H1 (cell line): ENCODE measurements around the gene LDHAL6A. TPM values are rescaled to one million over a fixed set of nuclear protein-coding genes. Genes with fewer than 3 reads are reported as not detected.

ENCODE experiments used
- CTCF ChIA-PET: fragments of 300-600 bp; sonication (Branson Sonifier 250); formaldehyde crosslinking; loops from one replicate; lab custom pipeline; 2021; ENCODE audit not compliant: partially characterized antibody; lab: Charles Lee
- POLR2A ChIA-PET: fragments of 300-600 bp; sonication (Branson Sonifier 250); formaldehyde crosslinking; loops from one replicate; lab custom pipeline; 2021; ENCODE audit warnings: inconsistent platforms; ENCODE audit not compliant: partially characterized antibody; lab: Charles Lee
- DNase-seq, 2 experiments: peaks; one replicate each; pipeline versions ENCODE4 v3.0.0 to v3.0.0-alpha.2; 2010 to 2022; ENCODE audit warnings: low spot score in 2 of 2, low read depth in 1 of 2, mixed read lengths in 1 of 2
- FAIRE-seq: peaks from 2 replicates; lab custom pipeline; 2011; peaks lifted over from hg19 to GRCh38; lab: Jason Lieb, UNC
- H2AFZ ChIP-seq: 2 replicates; pipeline ENCODE4 v1.8.1; 2012; ENCODE audit warnings: low read length, inconsistent platforms
- H2AK5ac ChIP-seq: 2 replicates; pipeline ENCODE4 v1.6.1; 2013; ENCODE audit warnings: low read depth, low read length
- H2BK120ac ChIP-seq: replicated peaks from 2 replicates; pipeline ENCODE3; 2013; ENCODE audit warnings: low read depth, low read length, inconsistent platforms
- H2BK12ac ChIP-seq: 2 replicates; pipeline ENCODE4 v1.6.1; 2013; ENCODE audit warnings: low read depth, low read length
- H2BK15ac ChIP-seq: 2 replicates; pipeline ENCODE4 v1.6.1; 2013; ENCODE audit warnings: low read length
- H2BK20ac ChIP-seq: 2 replicates; pipeline ENCODE4 v1.6.1; 2013; ENCODE audit warnings: low read length
- H2BK5ac ChIP-seq: 2 replicates; pipeline ENCODE4 v1.6.1; 2013; ENCODE audit warnings: low read depth, low read length
- H3K14ac ChIP-seq: 2 replicates; pipeline ENCODE4 v1.6.1; 2013; ENCODE audit warnings: inconsistent platforms; ENCODE audit not compliant: insufficient read length
- H3K18ac ChIP-seq: 2 replicates; pipeline ENCODE4 v1.6.1; 2013; ENCODE audit warnings: low read length; ENCODE audit errors: extremely low read depth
- H3K23ac ChIP-seq: 2 replicates; pipeline ENCODE4 v1.6.1; 2013; ENCODE audit warnings: inconsistent platforms; ENCODE audit not compliant: insufficient read length
- H3K23me2 ChIP-seq: 2 replicates; pipeline ENCODE4 v1.6.1; 2013; ENCODE audit warnings: low read depth, low read length
- H3K27ac ChIP-seq: 2 replicates; pipeline ENCODE4 v1.6.1; 2011; ENCODE audit warnings: low read depth, low read length, inconsistent platforms
- H3K27me3 ChIP-seq, 4 experiments: replicated peaks in 1 of 4; 1 replicate in 1 of 4; 2 replicates in 3 of 4; pipeline versions ENCODE4 v1.6.1 to v1.8.1; 2011 to 2013; ENCODE audit warnings: low read length in 3 of 4, mild to moderate bottlenecking in 3 of 4, inconsistent platforms in 2 of 4, mixed read lengths in 2 of 4, moderate library complexity in 1 of 4; ENCODE audit not compliant: control insufficient read depth in 3 of 4, insufficient read depth in 3 of 4; ENCODE audit errors: extremely low read depth in 1 of 4
- H3K36me3 ChIP-seq, 4 experiments: 2 replicates each; pipeline versions ENCODE4 v1.6.1 to v1.8.1; 2011 to 2013; ENCODE audit warnings: mild to moderate bottlenecking in 4 of 4, low read length in 3 of 4, moderate library complexity in 2 of 4, control low read depth in 1 of 4, inconsistent platforms in 1 of 4; ENCODE audit not compliant: insufficient read depth in 4 of 4, control insufficient read depth in 2 of 4
- H3K4ac ChIP-seq: replicated peaks from 2 replicates; pipeline ENCODE3; 2013; ENCODE audit warnings: low read length, low read depth, mixed read lengths, inconsistent platforms; ENCODE audit not compliant: insufficient read length
- H3K4me1 ChIP-seq, 4 experiments: replicated peaks in 1 of 4; 1 replicate in 1 of 4; 2 replicates in 3 of 4; pipeline versions ENCODE4 v1.6.1 to v1.8.1; 2011 to 2013; ENCODE audit warnings: low read length in 3 of 4, inconsistent platforms in 2 of 4, mixed read lengths in 1 of 4; ENCODE audit not compliant: insufficient read depth in 4 of 4, control insufficient read depth in 3 of 4
- H3K4me2 ChIP-seq, 2 experiments: 2 replicates each; pipeline versions ENCODE4 v1.6.1 to v1.8.1; 2011 to 2013; ENCODE audit warnings: low read depth in 2 of 2, low read length in 2 of 2, control low read depth in 1 of 2, inconsistent platforms in 1 of 2, mild to moderate bottlenecking in 1 of 2; ENCODE audit not compliant: insufficient read depth in 1 of 2
- H3K4me3 ChIP-seq, 4 experiments: fragments of 200-600, 300-600 bp in 1 of 4; sonication (generic), shearing (Covaris generic), sonication (Bioruptor Twin) in 1 of 4; 2 replicates each; pipeline versions ENCODE4 v1.5.1 to v1.8.1; 2011 to 2016; ENCODE audit warnings: low read length in 4 of 4, low read depth in 3 of 4, control low read depth in 2 of 4, inconsistent platforms in 2 of 4, mild to moderate bottlenecking in 2 of 4, mixed read lengths in 1 of 4, moderate library complexity in 1 of 4; ENCODE audit not compliant: insufficient read depth in 2 of 4; ENCODE audit errors: extremely low read depth in 1 of 4
- H3K56ac ChIP-seq: replicated peaks from 2 replicates; pipeline ENCODE3; 2013; ENCODE audit warnings: low read depth, mild to moderate bottlenecking, mixed read lengths, low read length, inconsistent platforms; ENCODE audit not compliant: insufficient read length
- H3K79me1 ChIP-seq: 2 replicates; pipeline ENCODE4 v1.6.1; 2013; ENCODE audit warnings: low read depth, low read length, control low read depth
- H3K79me2 ChIP-seq, 2 experiments: 2 replicates each; pipeline versions ENCODE4 v1.6.1 to v1.8.1; 2012 to 2013; ENCODE audit warnings: low read length in 2 of 2, mild to moderate bottlenecking in 2 of 2, inconsistent platforms in 1 of 2; ENCODE audit not compliant: insufficient read depth in 2 of 2, control insufficient read depth in 1 of 2
- H3K9ac ChIP-seq, 4 experiments: replicated peaks in 1 of 4; 1 replicate in 1 of 4; 2 replicates in 3 of 4; pipeline versions ENCODE4 v1.6.1 to v1.8.1; 2011 to 2013; ENCODE audit warnings: low read depth in 3 of 4, low read length in 3 of 4, control low read depth in 2 of 4, mild to moderate bottlenecking in 2 of 4, moderate library complexity in 2 of 4, inconsistent platforms in 1 of 4; ENCODE audit errors: extremely low read depth in 1 of 4
- H3K9me3 ChIP-seq, 2 experiments: 2 replicates each; pipeline versions ENCODE4 v1.6.1 to v1.8.1; 2012 to 2013; ENCODE audit warnings: mild to moderate bottlenecking in 2 of 2, moderate library complexity in 2 of 2, control low read depth in 1 of 2, inconsistent platforms in 1 of 2, low read depth in 1 of 2, low read length in 1 of 2, mixed read lengths in 1 of 2; ENCODE audit not compliant: insufficient read depth in 2 of 2
- H4K20me1 ChIP-seq, 2 experiments: replicated peaks in 1 of 2; 2 replicates each; pipeline versions ENCODE3 to v1.8.1; 2011 to 2013; ENCODE audit warnings: inconsistent platforms in 2 of 2, low read length in 2 of 2, mild to moderate bottlenecking in 1 of 2; ENCODE audit not compliant: insufficient read depth in 2 of 2, control insufficient read depth in 1 of 2
- H4K5ac ChIP-seq: 2 replicates; pipeline ENCODE4 v1.6.1; 2013; ENCODE audit warnings: low read length, low read depth, mixed read lengths, inconsistent platforms; ENCODE audit not compliant: insufficient read length
- H4K8ac ChIP-seq: 2 replicates; pipeline ENCODE4 v1.8.0; 2013; ENCODE audit warnings: mild to moderate bottlenecking, moderate library complexity, low read length, inconsistent platforms; ENCODE audit not compliant: insufficient read depth; ENCODE audit errors: extremely low read depth
- H4K91ac ChIP-seq: replicated peaks from 2 replicates; pipeline ENCODE3; 2013; ENCODE audit warnings: low read length, mixed read lengths, inconsistent platforms; ENCODE audit not compliant: insufficient read length
- BCL11A ChIP-seq, 2 experiments: IDR thresholded peaks; one replicate each; pipeline ENCODE4 v1.6.1; 2011; ENCODE audit warnings: low read depth in 2 of 2, low read length in 2 of 2, mild to moderate bottlenecking in 2 of 2
- CEBPB ChIP-seq: IDR thresholded peaks from 2 replicates; pipeline ENCODE4 v1.6.1; 2012; ENCODE audit warnings: low read depth, low read length
- CREB1 ChIP-seq: IDR thresholded peaks from 2 replicates; pipeline ENCODE4 v1.6.1; 2012; ENCODE audit warnings: inconsistent platforms
- FOSL1 ChIP-seq: IDR thresholded peaks from 2 replicates; pipeline ENCODE4 v1.6.1; 2011; ENCODE audit warnings: mild to moderate bottlenecking, low read depth, low read length, moderate library complexity; ENCODE audit not compliant: insufficient read depth
- JUN ChIP-seq: IDR thresholded peaks from 2 replicates; pipeline ENCODE4 v1.6.1; 2011; ENCODE audit warnings: low read depth, mild to moderate bottlenecking, improper control_type of control experiment, low read length
- POU5F1 ChIP-seq: IDR thresholded peaks from 2 replicates; pipeline ENCODE4 v1.6.1; 2011; ENCODE audit warnings: low read depth, mild to moderate bottlenecking, low read length, moderate library complexity
- SAP30 ChIP-seq: fragments of 300-600 bp; sonication (generic); IDR thresholded peaks from 2 replicates; pipeline ENCODE4 v1.7.1; 2012; ENCODE audit warnings: low read length, moderate library complexity, mild to moderate bottlenecking, inconsistent platforms; ENCODE audit not compliant: insufficient read depth, insufficient replicate concordance
- SIN3A ChIP-seq, 2 experiments: IDR thresholded peaks in 1 of 2; conservative IDR thresholded peaks in 1 of 2; 2 replicates each; pipeline ENCODE4 v1.6.1; 2011 to 2012; ENCODE audit warnings: low read length in 2 of 2, improper control_type of control experiment in 1 of 2, low read depth in 1 of 2, mild to moderate bottlenecking in 1 of 2
- SIX5 ChIP-seq: IDR thresholded peaks from 2 replicates; pipeline ENCODE4 v1.6.1; 2011; ENCODE audit warnings: mild to moderate bottlenecking, low read depth, low read length
- TAF1 ChIP-seq: IDR thresholded peaks from 2 replicates; pipeline ENCODE4 v1.6.1; 2011; ENCODE audit warnings: mild to moderate bottlenecking, low read depth, low read length
- USF2 ChIP-seq: IDR thresholded peaks from 2 replicates; pipeline ENCODE4 v1.6.1; 2011; ENCODE audit warnings: low read length, improper control_type of control experiment
- WGBS, 2 experiments: shearing (Covaris generic) in 1 of 2; methylation state at CpG; one replicate each; pipeline versions ENCODE4 v1.1.6 to v1.1.7; 2013 to 2015; ENCODE audit warnings: low lambda C conversion rate in 2 of 2, mixed read lengths in 2 of 2, inconsistent platforms in 1 of 2, low coverage in 1 of 2, missing lambda C conversion rate in 1 of 2; ENCODE audit not compliant: insufficient replicate concordance in 2 of 2, insufficient coverage in 1 of 2, insufficient read length in 1 of 2; ENCODE audit errors: extremely low coverage in 1 of 2, missing lambda C conversion rate in 1 of 2; 5-methylcytosine and 5-hydroxymethylcytosine counted together
- polyA plus RNA-seq, 7 experiments: library from polyadenylated mRNA; depleted of rRNA in 3 of 7; stranded (reverse) in 5 of 7; unstranded in 2 of 7; fragments of >200 nt in 5 of 7; fragments of 200-250 nt in 2 of 7; gene quantifications; 1 replicate in 5 of 7; 2 replicates in 1 of 7; 4 replicates in 1 of 7; pipeline versions ENCODE4 v1.2.1 to v1.2.3, GENCODE V29; 2011 to 2013; ENCODE audit warnings: missing spikeins in 2 of 7, mixed read lengths in 2 of 7
- total RNA-seq: library from RNA; stranded (reverse); fragmentation: NEBNext Ultra II Directional; extraction: Animal tissue kit (Norgen Biotek cat#: 25700); gene quantifications from 2 replicates; pipeline ENCODE4 v1.2.1, GENCODE V29; 2021

The LDHAL6A gene
- total and polyA plus RNA-seq, 2 of the 8 experiments (the other 6 are each of a cell fraction or from before 2014, with no cell fraction given): not detected

- no peak for FAIRE-seq
These were observed 42.4 kb downstream of the LDHAL6A start for GRCh38 chr11:18498039-18498438.

More at GRCh38 chr11:18498039-18498438, 42.4 kb downstream of the LDHAL6A start:
- H2BK15ac ChIP-seq: no peak overlapping the region
- TF ChIP-seq TAF1: no peak
- TF ChIP-seq CEBPB: no peak
- TF ChIP-seq SIN3A (conservative IDR thresholded peaks at IDR 0.05 in 1 of 2, IDR thresholded peaks at IDR 0.05 in 1 of 2; ENCODE audit: low read depth in 1 of 2, low read length in 2 of 2): no peak
- no peak for TF ChIP-seq USF2
- TF ChIP-seq POU5F1: no peak
- no peak for TF ChIP-seq JUN
- TF ChIP-seq BCL11A (IDR thresholded peaks at IDR 0.05; ENCODE audit: low read depth in 2 of 2, low read length in 2 of 2): no peak
- no peak for TF ChIP-seq SAP30
- TF ChIP-seq SIX5: no peak
- no peak for TF ChIP-seq FOSL1
- TF ChIP-seq CREB1: no peak
- H3K27ac ChIP-seq: no peak overlapping the region
- no peak overlapping the region for H3K9ac ChIP-seq
- H2AFZ ChIP-seq: no peak overlapping the region
- H3K79me2 ChIP-seq: no peaks in the 10 kb centered on the region
- no peak overlapping the region for H3K56ac ChIP-seq
- H4K20me1 ChIP-seq: peaks cover 0 to 1% of the 10 kb centered on the region in 2 experiments
- DNase-seq: no peak
- H4K91ac ChIP-seq: no peak overlapping the region
- no peak overlapping the region for H3K4me3 ChIP-seq
- no peak overlapping the region for H4K8ac ChIP-seq
- no peak overlapping the region for H2BK20ac ChIP-seq
- no peak overlapping the region for H3K18ac ChIP-seq
- H3K14ac ChIP-seq: no peak overlapping the region
- 92% methylated on average over 1 of the region's 1 CpG; no CpG with 5 or more reads in 1 of the 2 experiments for WGBS, 2 experiments
- H3K4ac ChIP-seq: no peak overlapping the region
- H2BK120ac ChIP-seq: no peak overlapping the region
- no peak overlapping the region for H2BK5ac ChIP-seq
- no peak overlapping the region for H4K5ac ChIP-seq
- H2AK5ac ChIP-seq: no peak overlapping the region
- no peaks in the 10 kb centered on the region for H3K23me2 ChIP-seq
- no peaks in the 10 kb centered on the region for H3K27me3 ChIP-seq
- H3K79me1 ChIP-seq: no peaks in the 10 kb centered on the region
- no peaks in the 10 kb centered on the region for H3K4me1 ChIP-seq
- H3K36me3 ChIP-seq: peaks cover 3 to 37% (median 17%) of the 10 kb centered on the region in 4 experiments; a peak in 7 of 8 replicates
- no peak overlapping the region for H3K4me2 ChIP-seq
- no peaks in the 10 kb centered on the region for H3K9me3 ChIP-seq
- no peak overlapping the region for H3K23ac ChIP-seq
- POLR2A ChIA-PET: interaction anchor here (0.6 kb wide), 1 partner anchor 29 kb away, joined by 3 read pairs; no protein-coding TSS in a partner anchor
- no peak overlapping the region for H2BK12ac ChIP-seq
- CTCF ChIA-PET: interaction anchor here (0.8 kb wide), 1 partner anchor 383 kb away, joined by 4 read pairs; no protein-coding TSS in a partner anchor
